ENCODE measurements around the gene DGLUCY.

DNA sequence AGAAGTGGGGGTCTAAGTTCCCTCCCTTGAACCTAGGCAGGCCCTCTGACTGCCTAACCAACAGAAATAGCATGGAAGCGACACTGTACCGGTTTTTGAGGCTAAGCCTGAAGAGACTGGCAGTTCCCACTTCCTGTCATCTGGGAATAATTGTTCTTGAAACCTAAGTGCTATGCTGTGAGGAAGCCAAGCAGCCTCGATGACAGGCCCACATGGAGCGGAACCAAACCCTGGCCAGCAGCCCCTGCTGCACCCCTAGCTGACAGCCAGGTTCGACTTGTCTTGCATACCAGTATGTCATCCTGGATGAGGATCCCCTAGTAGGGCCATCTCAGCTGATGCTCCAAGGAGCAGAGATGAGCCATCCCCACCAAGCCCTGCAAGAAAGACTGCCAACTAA lies 137.0 kb downstream of the DGLUCY start:
- no peak for TF ChIP-seq CTCF (IDR thresholded peaks at IDR 0.05)
- no peak for TF ChIP-seq ZFX (IDR thresholded peaks at IDR 0.05; ENCODE audit: borderline replicate concordance)
